Measurements from ENCODE around the gene ST6GAL1. TPM values are rescaled to one million over a fixed set of nuclear protein-coding genes. Genes with fewer than 3 reads are reported as not detected.

The ST6GAL1 gene
- total and polyA plus RNA-seq, 2 of the 13 experiments (the other 11 are each of a cell fraction or from before 2014, with no cell fraction given), result 79.9 to 164 TPM

DNA sequence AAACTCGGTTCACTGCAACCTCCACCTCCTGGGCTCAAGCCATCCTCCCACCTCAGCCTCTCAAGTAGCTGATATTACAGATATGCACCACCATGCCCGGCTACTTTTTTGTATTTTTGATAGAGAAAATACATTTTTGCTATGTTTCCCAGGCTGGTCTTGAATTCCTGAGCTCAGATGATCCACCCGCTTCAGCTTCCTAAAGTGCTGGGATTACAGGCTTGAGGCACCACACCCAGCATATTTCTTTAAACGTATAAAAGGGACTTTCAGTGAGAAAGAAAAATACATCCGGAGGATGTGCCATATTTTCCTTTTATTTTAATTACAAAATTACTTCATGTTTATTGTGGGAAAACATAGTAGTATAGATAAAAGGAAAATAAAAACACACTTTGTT, 153.8 kb downstream of the ST6GAL1 start (continued):
- TF ChIP-seq PHF21A (CRISPR knock-in tag; IDR thresholded peaks at IDR 0.05) (no peak), HIVEP1 (CRISPR knock-in tag; IDR thresholded peaks at IDR 0.05) (no peak), PHF8 (CRISPR knock-in tag; IDR thresholded peaks at IDR 0.05) (no peak)
- TF ChIP-seq, protein P1, sequence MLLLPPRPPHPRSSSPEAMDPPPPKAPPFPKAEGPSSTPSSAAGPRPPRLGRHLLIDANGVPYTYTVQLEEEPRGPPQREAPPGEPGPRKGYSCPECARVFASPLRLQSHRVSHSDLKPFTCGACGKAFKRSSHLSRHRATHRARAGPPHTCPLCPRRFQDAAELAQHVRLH (CRISPR knock-in tag; IDR thresholded peaks at IDR 0.05; ENCODE audit: borderline replicate concordance, low read depth), result no peak

DNA sequence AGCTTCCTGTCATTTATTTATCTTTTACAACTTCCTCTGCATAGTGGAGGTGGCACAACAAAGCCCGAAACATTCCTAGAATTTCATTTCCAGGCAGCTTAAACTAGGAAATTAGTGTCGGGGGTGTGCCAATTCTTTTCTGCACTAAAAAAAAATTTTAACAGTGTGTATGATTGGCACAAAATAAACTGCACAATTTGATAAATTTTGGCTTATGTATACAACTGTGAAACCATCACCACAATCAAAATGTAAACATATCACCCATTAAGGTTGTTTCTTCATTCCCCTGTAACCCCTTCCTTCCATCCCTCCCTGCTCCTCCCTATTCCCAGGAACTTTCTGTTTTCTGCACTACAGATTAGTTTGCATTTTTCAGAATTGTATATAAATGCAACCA, 154.3 kb downstream of the ST6GAL1 start:
- no TSS peak for BruUV-seq (replicated peaks)
- TF ChIP-seq GATAD1 (CRISPR knock-in tag; IDR thresholded peaks at IDR 0.05), result no peak
- TF ChIP-seq, protein P2, sequence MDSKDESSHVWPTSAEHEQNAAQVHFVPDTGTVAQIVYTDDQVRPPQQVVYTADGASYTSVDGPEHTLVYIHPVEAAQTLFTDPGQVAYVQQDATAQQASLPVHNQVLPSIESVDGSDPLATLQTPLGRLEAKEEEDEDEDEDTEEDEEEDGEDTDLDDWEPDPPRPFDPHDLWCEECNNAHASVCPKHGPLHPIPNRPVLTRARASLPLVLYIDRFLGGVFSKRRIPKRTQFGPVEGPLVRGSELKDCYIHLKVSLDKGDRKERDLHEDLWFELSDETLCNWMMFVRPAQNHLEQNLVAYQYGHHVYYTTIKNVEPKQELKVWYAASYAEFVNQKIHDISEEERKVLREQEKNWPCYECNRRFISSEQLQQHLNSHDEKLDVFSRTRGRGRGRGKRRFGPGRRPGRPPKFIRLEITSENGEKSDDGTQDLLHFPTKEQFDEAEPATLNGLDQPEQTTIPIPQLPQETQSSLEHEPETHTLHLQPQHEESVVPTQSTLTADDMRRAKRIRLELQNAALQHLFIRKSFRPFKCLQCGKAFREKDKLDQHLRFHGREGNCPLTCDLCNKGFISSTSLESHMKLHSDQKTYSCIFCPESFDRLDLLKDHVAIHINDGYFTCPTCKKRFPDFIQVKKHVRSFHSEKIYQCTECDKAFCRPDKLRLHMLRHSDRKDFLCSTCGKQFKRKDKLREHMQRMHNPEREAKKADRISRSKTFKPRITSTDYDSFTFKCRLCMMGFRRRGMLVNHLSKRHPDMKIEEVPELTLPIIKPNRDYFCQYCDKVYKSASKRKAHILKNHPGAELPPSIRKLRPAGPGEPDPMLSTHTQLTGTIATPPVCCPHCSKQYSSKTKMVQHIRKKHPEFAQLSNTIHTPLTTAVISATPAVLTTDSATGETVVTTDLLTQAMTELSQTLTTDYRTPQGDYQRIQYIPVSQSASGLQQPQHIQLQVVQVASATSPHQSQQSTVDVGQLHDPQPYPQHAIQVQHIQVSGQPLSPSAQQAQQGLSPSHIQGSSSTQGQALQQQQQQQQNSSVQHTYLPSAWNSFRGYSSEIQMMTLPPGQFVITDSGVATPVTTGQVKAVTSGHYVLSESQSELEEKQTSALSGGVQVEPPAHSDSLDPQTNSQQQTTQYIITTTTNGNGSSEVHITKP (CRISPR knock-in tag; IDR thresholded peaks at IDR 0.05; ENCODE audit: low read depth), result 0 out of 2 replicates have a peak, but pooled peaks have one; percentile 26
- TF ChIP-seq ZNF713 (CRISPR knock-in tag; IDR thresholded peaks at IDR 0.05), result no peak
- TF ChIP-seq FOXC1 (CRISPR knock-in tag; IDR thresholded peaks at IDR 0.05; ENCODE audit: borderline replicate concordance), result no peak
- TF ChIP-seq, protein P3, sequence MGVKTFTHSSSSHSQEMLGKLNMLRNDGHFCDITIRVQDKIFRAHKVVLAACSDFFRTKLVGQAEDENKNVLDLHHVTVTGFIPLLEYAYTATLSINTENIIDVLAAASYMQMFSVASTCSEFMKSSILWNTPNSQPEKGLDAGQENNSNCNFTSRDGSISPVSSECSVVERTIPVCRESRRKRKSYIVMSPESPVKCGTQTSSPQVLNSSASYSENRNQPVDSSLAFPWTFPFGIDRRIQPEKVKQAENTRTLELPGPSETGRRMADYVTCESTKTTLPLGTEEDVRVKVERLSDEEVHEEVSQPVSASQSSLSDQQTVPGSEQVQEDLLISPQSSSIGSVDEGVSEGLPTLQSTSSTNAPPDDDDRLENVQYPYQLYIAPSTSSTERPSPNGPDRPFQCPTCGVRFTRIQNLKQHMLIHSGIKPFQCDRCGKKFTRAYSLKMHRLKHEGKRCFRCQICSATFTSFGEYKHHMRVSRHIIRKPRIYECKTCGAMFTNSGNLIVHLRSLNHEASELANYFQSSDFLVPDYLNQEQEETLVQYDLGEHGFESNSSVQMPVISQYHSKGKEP (CRISPR knock-in tag; IDR thresholded peaks at IDR 0.05), result no peak
- TF ChIP-seq KDM1A (CRISPR knock-in tag; IDR thresholded peaks at IDR 0.05), result no peak
- no peak for TF ChIP-seq ZFP36L2 (CRISPR knock-in tag; IDR thresholded peaks at IDR 0.05)
- TF ChIP-seq ZNF225 (CRISPR knock-in tag; IDR thresholded peaks at IDR 0.05), result no peak
- no peaks in the 10 kb centered on the region for H3K27me3 ChIP-seq (ENCODE audit: control insufficient read depth in 1 of 2, insufficient read depth in 2 of 2, low read length in 2 of 2)
- H3K36me3 ChIP-seq (replicated peaks in 1 of 2; ENCODE audit: control insufficient read depth in 1 of 2, insufficient read depth in 2 of 2, low read length in 2 of 2), result no peaks in the 10 kb centered on the region
- H3K9ac ChIP-seq (ENCODE audit: insufficient read depth, low read depth, low read length), result no peak overlapping the region
- H2AFZ ChIP-seq (ENCODE audit: low read length), result no peak overlapping the region
- no peak for FAIRE-seq
- intact Hi-C loops (cut with micrococcal nuclease; ENCODE audit: unreplicated experiment), result no loop called here
- POLR2A ChIA-PET, result interaction anchor here (3.0 kb wide), 1 partner anchor 44 kb away, joined by 16 read pairs; no protein-coding TSS in a partner anchor
- H3K4me3 ChIP-seq (replicated peaks in 1 of 3; ENCODE audit: insufficient read depth in 1 of 3, low read depth in 2 of 3, low read length in 3 of 3), result no peak overlapping the region
- CTCF ChIA-PET (ENCODE audit: low intra/inter-chr PET ratio, low total read pairs), result no interaction called here
- H3K4me1 ChIP-seq (ENCODE audit: insufficient read depth, low read length), result peaks cover 52% of the 10 kb centered on the region
- no peaks in the 10 kb centered on the region for H4K20me1 ChIP-seq (ENCODE audit: insufficient read depth, low read length)
- H3K27ac ChIP-seq (ENCODE audit: extremely low read length, insufficient read depth, low read length), result no peak overlapping the region
- H3K4me2 ChIP-seq (ENCODE audit: low read depth, low read length), result no peak overlapping the region
- 88% methylated on average over 2 of the region's 2 CpGs for WGBS (ENCODE audit: low lambda C conversion rate)
- in situ Hi-C loops (cut with HindIII; ENCODE audit: extremely low pct_ligation_motif_present, low pct_unique_long_range_greater_than_20kb), result no loop called here
- no peaks in the 10 kb centered on the region; the same call in 1 of the 2 replicates for H3K9me3 ChIP-seq (ENCODE audit: low read length)
- ATAC-seq, result no peak
- no peaks in the 10 kb centered on the region for H3K79me2 ChIP-seq (ENCODE audit: insufficient read depth, low read length)
- DNase-seq (ENCODE audit: low spot score), result no peak

Measured in HepG2 (cell line).